ENCODE data around the gene GNG4. TPM values are rescaled to one million over a fixed set of nuclear protein-coding genes. Genes with fewer than 3 reads are reported as not detected.

GNG4 gene
- total and polyA plus RNA-seq, 9 of the 15 experiments (the other 6 are each of a cell fraction or from before 2014, with no cell fraction given), result 0.06 to 0.58 (median 0.08) TPM; not detected in 4

DNA sequence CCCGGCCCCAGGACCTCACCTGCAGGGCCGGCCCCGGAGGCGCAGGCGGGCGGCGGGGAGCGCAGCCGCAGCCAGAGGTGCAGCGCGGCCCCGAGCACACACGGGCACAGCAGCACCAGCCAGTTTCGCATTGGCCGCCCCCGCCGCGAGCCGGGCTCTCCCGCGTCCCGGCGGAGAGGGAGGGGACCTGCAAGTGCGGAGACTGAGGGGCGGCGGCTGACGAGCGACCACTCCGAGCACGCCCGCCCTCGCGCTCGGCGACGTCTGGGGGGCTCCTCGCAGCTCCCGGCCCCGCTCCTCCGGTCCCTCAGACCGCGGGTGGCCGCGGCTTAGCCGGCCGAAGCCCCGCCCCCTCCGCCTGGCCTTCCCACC, 145.5 kb downstream of the GNG4 start, which contains the start of gene B3GALNT2 (continued):
- TF ChIP-seq, protein P1, sequence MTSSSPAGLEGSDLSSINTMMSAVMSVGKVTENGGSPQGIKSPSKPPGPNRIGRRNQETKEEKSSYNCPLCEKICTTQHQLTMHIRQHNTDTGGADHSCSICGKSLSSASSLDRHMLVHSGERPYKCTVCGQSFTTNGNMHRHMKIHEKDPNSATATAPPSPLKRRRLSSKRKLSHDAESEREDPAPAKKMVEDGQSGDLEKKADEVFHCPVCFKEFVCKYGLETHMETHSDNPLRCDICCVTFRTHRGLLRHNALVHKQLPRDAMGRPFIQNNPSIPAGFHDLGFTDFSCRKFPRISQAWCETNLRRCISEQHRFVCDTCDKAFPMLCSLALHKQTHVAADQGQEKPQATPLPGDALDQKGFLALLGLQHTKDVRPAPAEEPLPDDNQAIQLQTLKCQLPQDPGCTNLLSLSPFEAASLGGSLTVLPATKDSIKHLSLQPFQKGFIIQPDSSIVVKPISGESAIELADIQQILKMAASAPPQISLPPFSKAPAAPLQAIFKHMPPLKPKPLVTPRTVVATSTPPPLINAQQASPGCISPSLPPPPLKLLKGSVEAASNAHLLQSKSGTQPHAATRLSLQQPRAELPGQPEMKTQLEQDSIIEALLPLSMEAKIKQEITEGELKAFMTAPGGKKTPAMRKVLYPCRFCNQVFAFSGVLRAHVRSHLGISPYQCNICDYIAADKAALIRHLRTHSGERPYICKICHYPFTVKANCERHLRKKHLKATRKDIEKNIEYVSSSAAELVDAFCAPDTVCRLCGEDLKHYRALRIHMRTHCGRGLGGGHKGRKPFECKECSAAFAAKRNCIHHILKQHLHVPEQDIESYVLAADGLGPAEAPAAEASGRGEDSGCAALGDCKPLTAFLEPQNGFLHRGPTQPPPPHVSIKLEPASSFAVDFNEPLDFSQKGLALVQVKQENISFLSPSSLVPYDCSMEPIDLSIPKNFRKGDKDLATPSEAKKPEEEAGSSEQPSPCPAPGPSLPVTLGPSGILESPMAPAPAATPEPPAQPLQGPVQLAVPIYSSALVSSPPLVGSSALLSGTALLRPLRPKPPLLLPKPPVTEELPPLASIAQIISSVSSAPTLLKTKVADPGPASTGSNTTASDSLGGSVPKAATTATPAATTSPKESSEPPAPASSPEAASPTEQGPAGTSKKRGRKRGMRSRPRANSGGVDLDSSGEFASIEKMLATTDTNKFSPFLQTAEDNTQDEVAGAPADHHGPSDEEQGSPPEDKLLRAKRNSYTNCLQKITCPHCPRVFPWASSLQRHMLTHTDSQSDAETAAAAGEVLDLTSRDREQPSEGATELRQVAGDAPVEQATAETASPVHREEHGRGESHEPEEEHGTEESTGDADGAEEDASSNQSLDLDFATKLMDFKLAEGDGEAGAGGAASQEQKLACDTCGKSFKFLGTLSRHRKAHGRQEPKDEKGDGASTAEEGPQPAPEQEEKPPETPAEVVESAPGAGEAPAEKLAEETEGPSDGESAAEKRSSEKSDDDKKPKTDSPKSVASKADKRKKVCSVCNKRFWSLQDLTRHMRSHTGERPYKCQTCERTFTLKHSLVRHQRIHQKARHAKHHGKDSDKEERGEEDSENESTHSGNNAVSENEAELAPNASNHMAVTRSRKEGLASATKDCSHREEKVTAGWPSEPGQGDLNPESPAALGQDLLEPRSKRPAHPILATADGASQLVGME (CRISPR knock-in tag; IDR thresholded peaks at IDR 0.05), result peak; percentile 82
- TF ChIP-seq ZFPM2 (CRISPR knock-in tag; IDR thresholded peaks at IDR 0.05) (no peak), NFIC (IDR thresholded peaks at IDR 0.05) (peak; percentile 42), SIX5 (IDR thresholded peaks at IDR 0.05; ENCODE audit: borderline replicate concordance in 1 of 2, insufficient read depth in 1 of 2, low read depth in 1 of 2, low read length in 2 of 2) (no peak), SMAD1 (IDR thresholded peaks at IDR 0.05; ENCODE audit: low read depth, low read length, partially characterized antibody) (peak; percentile 8), GTF2E2 (tag; IDR thresholded peaks at IDR 0.05) (peak; percentile 60; the same call in 1 of the 2 replicates), KDM2B (CRISPR knock-in tag; IDR thresholded peaks at IDR 0.05) (peak; percentile 91; the same call in 1 of the 2 replicates), HIVEP1 (CRISPR knock-in tag; IDR thresholded peaks at IDR 0.05) (peak; percentile 85; the same call in 1 of the 2 replicates), PHF8 (IDR thresholded peaks at IDR 0.05; ENCODE audit: borderline replicate concordance, low read length) (peak; percentile 75; the same call in 1 of the 2 replicates), HMGN3 (IDR thresholded peaks at IDR 0.05; ENCODE audit: borderline replicate concordance, extremely low read depth, insufficient read length, low read depth, low read length) (peak; percentile 59), NR2F6 (CRISPR knock-in tag; IDR thresholded peaks at IDR 0.05) (peak; percentile 30; the same call in 1 of the 2 replicates), RBM34 (IDR thresholded peaks at IDR 0.05; ENCODE audit: borderline replicate concordance, insufficient read depth, low read length) (no peak), PCBP1 (IDR thresholded peaks at IDR 0.05; ENCODE audit: low read depth, low read length, poor library complexity, severe bottlenecking) (peak; percentile 90), BRD4 (IDR thresholded peaks at IDR 0.05) (no peak), ZNF124 (CRISPR knock-in tag; IDR thresholded peaks at IDR 0.05) (no peak), U2AF1 (optimal IDR thresholded peaks at IDR 0.05; ENCODE audit: low read depth, low read length) (peak; percentile 92), ZNF583 (CRISPR knock-in tag; IDR thresholded peaks at IDR 0.05) (peak; percentile 75)
- TF ChIP-seq, protein P2, sequence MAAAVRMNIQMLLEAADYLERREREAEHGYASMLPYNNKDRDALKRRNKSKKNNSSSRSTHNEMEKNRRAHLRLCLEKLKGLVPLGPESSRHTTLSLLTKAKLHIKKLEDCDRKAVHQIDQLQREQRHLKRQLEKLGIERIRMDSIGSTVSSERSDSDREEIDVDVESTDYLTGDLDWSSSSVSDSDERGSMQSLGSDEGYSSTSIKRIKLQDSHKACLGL (CRISPR knock-in tag; IDR thresholded peaks at IDR 0.05; ENCODE audit: borderline replicate concordance, poor library complexity, severe bottlenecking), result peak; percentile 5
- TF ChIP-seq, protein P3, sequence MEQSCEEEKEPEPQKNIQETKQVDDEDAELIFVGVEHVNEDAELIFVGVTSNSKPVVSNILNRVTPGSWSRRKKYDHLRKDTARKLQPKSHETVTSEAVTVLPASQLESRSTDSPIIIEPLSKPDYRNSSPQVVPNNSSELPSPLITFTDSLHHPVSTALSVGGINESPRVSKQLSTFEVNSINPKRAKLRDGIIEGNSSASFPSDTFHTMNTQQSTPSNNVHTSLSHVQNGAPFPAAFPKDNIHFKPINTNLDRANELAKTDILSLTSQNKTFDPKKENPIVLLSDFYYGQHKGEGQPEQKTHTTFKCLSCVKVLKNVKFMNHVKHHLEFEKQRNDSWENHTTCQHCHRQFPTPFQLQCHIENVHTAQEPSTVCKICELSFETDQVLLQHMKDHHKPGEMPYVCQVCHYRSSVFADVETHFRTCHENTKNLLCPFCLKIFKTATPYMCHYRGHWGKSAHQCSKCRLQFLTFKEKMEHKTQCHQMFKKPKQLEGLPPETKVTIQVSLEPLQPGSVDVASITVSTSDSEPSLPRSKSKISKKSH (CRISPR knock-in tag; IDR thresholded peaks at IDR 0.05), result no peak

Data from K562 (cell line).